CD14-positive monocyte (primary cell): ENCODE results near the gene TMEM134. TPM values are rescaled to one million over a fixed set of nuclear protein-coding genes. Genes with fewer than 3 reads are reported as not detected.
A peak's percentile ranks its signal among the peaks of the same experiment; 100 is the strongest.

ENCODE experiments used
- DNase-seq, 3 donors: peaks; one replicate each; pipeline ENCODE4 v3.0.0-alpha.2; 2011 to 2022
- H2AFZ ChIP-seq: 2 replicates; pipeline ENCODE4 v1.6.0; 2012; ENCODE audit warnings: mild to moderate bottlenecking, low read depth, low read length, inconsistent platforms; ENCODE audit not compliant: insufficient read depth, poor library complexity, severe bottlenecking
- H3K27ac ChIP-seq, 2 donors: 1 replicate in 1 of 2; 2 replicates in 1 of 2; pipeline ENCODE4 v1.5.1; 2012 to 2013; ENCODE audit warnings: low read length in 2 of 2, control low read depth in 1 of 2, inconsistent platforms in 1 of 2, low read depth in 1 of 2, mild to moderate bottlenecking in 1 of 2
- H3K27me3 ChIP-seq, 2 donors: one replicate each; pipeline versions ENCODE4 v1.6.0 to v1.6.1; 2011 to 2013; ENCODE audit warnings: low read length in 2 of 2; ENCODE audit not compliant: control insufficient read depth in 2 of 2, insufficient read depth in 2 of 2
- H3K36me3 ChIP-seq, 2 donors: replicated peaks in 1 of 2; 1 replicate in 1 of 2; 2 replicates in 1 of 2; pipeline versions ENCODE4 v1.5.1 to v1.6.1; 2012 to 2013; ENCODE audit warnings: low read length in 2 of 2, control low read depth in 1 of 2, inconsistent platforms in 1 of 2, mild to moderate bottlenecking in 1 of 2; ENCODE audit not compliant: insufficient read depth in 2 of 2, control insufficient read depth in 1 of 2
- H3K4me1 ChIP-seq, 2 donors: 1 replicate in 1 of 2; 2 replicates in 1 of 2; pipeline versions ENCODE4 v1.5.1 to v1.6.1; 2012 to 2013; ENCODE audit warnings: low read length in 2 of 2, control low read depth in 1 of 2, inconsistent platforms in 1 of 2, mild to moderate bottlenecking in 1 of 2, moderate library complexity in 1 of 2; ENCODE audit not compliant: insufficient read depth in 2 of 2, control insufficient read depth in 1 of 2
- H3K4me2 ChIP-seq: replicated peaks from 2 replicates; pipeline ENCODE3; 2012; ENCODE audit warnings: low read length, moderate library complexity, mild to moderate bottlenecking; ENCODE audit not compliant: poor library complexity, severe bottlenecking; ENCODE audit errors: extremely low read depth
- H3K4me3 ChIP-seq, 3 experiments: fragments of 200-600 bp in 1 of 3; sonication (generic) in 1 of 3; replicated peaks in 1 of 3; 1 replicate in 2 of 3; 2 replicates in 1 of 3; pipeline ENCODE4 v1.5.1; 2011 to 2013; ENCODE audit warnings: low read length in 3 of 3, mild to moderate bottlenecking in 3 of 3, control low read depth in 2 of 3, low read depth in 2 of 3, inconsistent platforms in 1 of 3, moderate library complexity in 1 of 3
- H3K79me2 ChIP-seq: 2 replicates; pipeline ENCODE4 v1.6.0; 2012; ENCODE audit warnings: mild to moderate bottlenecking, control low read depth, inconsistent platforms, low read length, moderate library complexity; ENCODE audit not compliant: insufficient read depth
- H3K9ac ChIP-seq: 2 replicates; pipeline ENCODE4 v1.6.0; 2017; ENCODE audit warnings: low read length, mild to moderate bottlenecking; ENCODE audit not compliant: insufficient read depth, poor library complexity, severe bottlenecking
- H3K9me3 ChIP-seq, 2 donors: replicated peaks in 1 of 2; 1 replicate in 1 of 2; 2 replicates in 1 of 2; pipeline versions ENCODE4 v1.5.1 to v1.6.1; 2012 to 2013; ENCODE audit warnings: low read length in 2 of 2, control low read depth in 1 of 2; ENCODE audit not compliant: control insufficient read depth in 1 of 2, insufficient read depth in 1 of 2
- H4K20me1 ChIP-seq: 2 replicates; pipeline ENCODE4 v1.6.0; 2012; ENCODE audit warnings: mild to moderate bottlenecking, low read length, control low read depth, moderate library complexity; ENCODE audit not compliant: insufficient read depth
- H3K27ac Mint-ChIP-seq, 7 donors: one replicate each; pipeline ENCODE4 v1.8.0; 2020; ENCODE audit warnings: mild to moderate bottlenecking in 7 of 7, mixed read lengths in 7 of 7, moderate library complexity in 6 of 7, inconsistent platforms in 2 of 7
- H3K27me3 Mint-ChIP-seq, 3 donors: one replicate each; pipeline ENCODE4 v1.8.0; 2021 to 2022; ENCODE audit warnings: low read depth in 3 of 3, mild to moderate bottlenecking in 3 of 3, mixed read lengths in 3 of 3, moderate library complexity in 3 of 3, inconsistent platforms in 1 of 3
- H3K36me3 Mint-ChIP-seq, 2 donors: one replicate each; pipeline ENCODE4 v1.8.0; 2020; ENCODE audit warnings: mixed read lengths in 2 of 2, inconsistent platforms in 1 of 2, mild to moderate bottlenecking in 1 of 2
- H3K4me1 Mint-ChIP-seq: one replicate; pipeline ENCODE4 v1.8.0; 2020; ENCODE audit warnings: mild to moderate bottlenecking, mixed read lengths
- H3K4me3 Mint-ChIP-seq, 2 donors: one replicate each; pipeline ENCODE4 v1.8.0; 2020; ENCODE audit warnings: mild to moderate bottlenecking in 2 of 2, mixed read lengths in 2 of 2, moderate library complexity in 1 of 2
- H3K9me3 Mint-ChIP-seq, 7 donors: one replicate each; pipeline ENCODE4 v1.8.0; 2020 to 2022; ENCODE audit warnings: mixed read lengths in 7 of 7, mild to moderate bottlenecking in 6 of 7, moderate library complexity in 6 of 7, inconsistent platforms in 2 of 7
- CTCF ChIP-seq: fragments of 200-600 bp; IDR thresholded peaks from one replicate; pipeline ENCODE4 v1.8.0; 2022; ENCODE audit warnings: antibody characterized with exemption, mild to moderate bottlenecking
- WGBS: methylation state at CpG from one replicate; pipeline ENCODE4 v1.1.5; 2013; ENCODE audit warnings: missing lambda C conversion rate; ENCODE audit not compliant: insufficient coverage; 5-methylcytosine and 5-hydroxymethylcytosine counted together
- intact Hi-C, 2 donors: fragments of 100-400 bp; cut with micrococcal nuclease; formaldehyde crosslinking; loops; one replicate each; pipeline versions ENCODE4 v1.15.0 to v1.15.1; 2023
- polyA plus RNA-seq, 3 donors: library from polyadenylated mRNA; depleted of rRNA in 1 of 3; unstranded in 2 of 3; stranded (reverse) in 1 of 3; fragments of 300-500 nt in 2 of 3; fragments of >200 nt in 1 of 3; fragmentation: Illumina TruSeq in 2 of 3; gene quantifications; 1 replicate in 2 of 3; 2 replicates in 1 of 3; pipeline ENCODE4 v1.2.3, GENCODE V29; 2012 to 2021

The TMEM134 gene
- polyA plus RNA-seq, 3 donors: 67.4 to 104 (median 76.8) TPM

GRCh38 chr11:67449116-67449844 is 19.8 kb downstream of the TMEM134 start:
- Histone ChIP-seq H3K4me2 (peak overlapping the region; percentile 40), H4K20me1 (no peaks in the 10 kb centered on the region), H3K27ac (peak overlapping the region; percentile 24 to 42), H3K36me3 (no peaks in the 10 kb centered on the region), H3K27me3 (no peaks in the 10 kb centered on the region), H3K4me3 (no peak overlapping the region), H3K9ac (no peak overlapping the region), H2AFZ (no peak overlapping the region), H3K9me3 (no peaks in the 10 kb centered on the region), H3K79me2 (no peaks in the 10 kb centered on the region), H3K4me1 (peaks cover 32 to 49% of the 10 kb centered on the region in 2 donors)
- intact Hi-C loops: no loop called here
- H3K4me1 Mint-ChIP-seq: peaks cover 36% of the 10 kb centered on the region
- WGBS: 54% methylated on average over 7 of the region's 9 CpGs
- DNase-seq: peak; percentile 42 to 63 (median 47)
- peaks cover 3 to 4% (median 3%) of the 10 kb centered on the region in 3 donors for H3K27me3 Mint-ChIP-seq
- peak overlapping the region in 1 of 2 donors; percentile 43 for H3K4me3 Mint-ChIP-seq
- H3K36me3 Mint-ChIP-seq: peaks cover 3% of the 10 kb centered on the region in 2 donors
- H3K9me3 Mint-ChIP-seq: no peaks in the 10 kb centered on the region
- peak overlapping the region; percentile 12 to 86 (median 80) for H3K27ac Mint-ChIP-seq
- TF ChIP-seq CTCF: no peak

GRCh38 chr11:67448220-67448609 is 20.8 kb downstream of the TMEM134 start:
- 96% methylated on average over 5 of the region's 7 CpGs for WGBS
- no peak for TF ChIP-seq CTCF
- H3K27ac ChIP-seq: no peak overlapping the region

More at GRCh38 chr11:67448220-67448609, 20.8 kb downstream of the TMEM134 start:
- H3K9me3 Mint-ChIP-seq: no peaks in the 10 kb centered on the region
- H3K4me3 ChIP-seq: no peak overlapping the region
- H3K36me3 Mint-ChIP-seq: peaks cover 3% of the 10 kb centered on the region in 2 donors
- H2AFZ ChIP-seq: no peak overlapping the region
- peaks cover 3 to 4% (median 3%) of the 10 kb centered on the region in 3 donors for H3K27me3 Mint-ChIP-seq
- peaks cover 41% of the 10 kb centered on the region for H3K4me1 Mint-ChIP-seq
- H3K27ac Mint-ChIP-seq: no peak overlapping the region
- H3K9ac ChIP-seq: no peak overlapping the region
- no peaks in the 10 kb centered on the region for H3K36me3 ChIP-seq
- no peaks in the 10 kb centered on the region for H3K27me3 ChIP-seq
- intact Hi-C loops: no loop called here
- H3K79me2 ChIP-seq: no peaks in the 10 kb centered on the region
- peaks cover 38 to 56% of the 10 kb centered on the region in 2 donors for H3K4me1 ChIP-seq
- no peak overlapping the region for H3K4me2 ChIP-seq
- H3K4me3 Mint-ChIP-seq: no peak overlapping the region
- no peaks in the 10 kb centered on the region for H3K9me3 ChIP-seq
- DNase-seq: no peak
- H4K20me1 ChIP-seq: no peaks in the 10 kb centered on the region
